CD4-positive, alpha-beta T cell (primary cell): ENCODE measurements around the gene PIGP. TPM values are rescaled to one million over a fixed set of nuclear protein-coding genes. Genes with fewer than 3 reads are reported as not detected.

ENCODE experiments used
- ATAC-seq: fragments of 200-7000 bp; cut with Tn5 transposase; one replicate; pipeline ENCODE4 v1.10.0; 2022; ENCODE audit warnings: mild to moderate bottlenecking; ENCODE audit not compliant: poor library complexity
- CTCF ChIA-PET: fragments of 350-600 bp; sonication (Branson Sonifier 250); formaldehyde crosslinking; loops from one replicate; lab custom pipeline; 2021; ENCODE audit warnings: antibody characterized with exemption, inconsistent platforms; lab: Charles Lee
- POLR2A ChIA-PET: fragments of 350-600 bp; sonication (Branson Sonifier 250); formaldehyde crosslinking; loops from one replicate; lab custom pipeline; 2021; ENCODE audit warnings: antibody characterized with exemption, inconsistent platforms; lab: Charles Lee
- DNase-seq, 14 experiments: peaks; one replicate each; pipeline ENCODE4 v3.0.0-alpha.2; 2013 to 2020; ENCODE audit warnings: mixed read lengths in 2 of 14
- H3K27ac ChIP-seq, 2 donors: one replicate each; pipeline versions ENCODE4 v1.5.1 to v1.7.0; 2013; ENCODE audit warnings: low read length in 2 of 2, low read depth in 1 of 2, mild to moderate bottlenecking in 1 of 2
- H3K27me3 ChIP-seq, 2 experiments: 1 replicate in 1 of 2; 2 replicates in 1 of 2; pipeline versions ENCODE4 v1.6.1 to v1.7.0; 2013; ENCODE audit warnings: low read length in 2 of 2, control low read depth in 1 of 2, mild to moderate bottlenecking in 1 of 2, moderate library complexity in 1 of 2; ENCODE audit not compliant: insufficient read depth in 2 of 2, control insufficient read depth in 1 of 2
- H3K36me3 ChIP-seq: one replicate; pipeline ENCODE4 v1.6.1; 2013; ENCODE audit warnings: low read length, control low read depth; ENCODE audit not compliant: insufficient read depth
- H3K4me1 ChIP-seq: one replicate; pipeline ENCODE4 v1.6.1; 2013; ENCODE audit warnings: low read length, control low read depth; ENCODE audit not compliant: insufficient read depth
- H3K4me3 ChIP-seq: one replicate; pipeline ENCODE4 v1.5.1; 2013; ENCODE audit warnings: mild to moderate bottlenecking, low read length, moderate library complexity
- H3K9me3 ChIP-seq, 2 experiments: 1 replicate in 1 of 2; 2 replicates in 1 of 2; pipeline versions ENCODE4 v1.6.1 to v1.7.0; 2013; ENCODE audit warnings: low read length in 2 of 2, mild to moderate bottlenecking in 2 of 2, control low read depth in 1 of 2, moderate library complexity in 1 of 2; ENCODE audit not compliant: control insufficient read depth in 1 of 2, insufficient read depth in 1 of 2
- H3K27ac Mint-ChIP-seq: one replicate; pipeline ENCODE4 v1.8.0; 2020; ENCODE audit warnings: mixed read lengths
- H3K27me3 Mint-ChIP-seq: one replicate; pipeline ENCODE4 v1.8.0; 2021; ENCODE audit warnings: mixed read lengths
- H3K36me3 Mint-ChIP-seq: one replicate; pipeline ENCODE4 v1.8.0; 2021; ENCODE audit warnings: low read depth, mixed read lengths
- H3K4me1 Mint-ChIP-seq: one replicate; pipeline ENCODE4 v1.8.0; 2021; ENCODE audit warnings: low read depth, mixed read lengths
- H3K4me3 Mint-ChIP-seq: one replicate; pipeline ENCODE4 v1.8.0; 2020; ENCODE audit warnings: mild to moderate bottlenecking, mixed read lengths
- H3K9me3 Mint-ChIP-seq: one replicate; pipeline ENCODE4 v1.8.0; 2020; ENCODE audit warnings: mixed read lengths
- intact Hi-C, 2 experiments: fragments of 100-400 bp; cut with DNase I in 1 of 2; cut with micrococcal nuclease in 1 of 2; formaldehyde crosslinking; loops; one replicate each; pipeline versions ENCODE4 v1.15.1 to v1.9.0; 2023 to 2025; cut with DNase I, micrococcal nuclease
- total RNA-seq, 174 experiments: library from RNA in 2 of 174; stranded (reverse) in 2 of 174; gene quantifications; one replicate each; pipeline ENCODE4 v1.2.3 and lab custom pipeline; 2021 to 2026
- TF ChIP-seq, protein P1 (sequence below): fragments of 200-600 bp; IDR thresholded peaks from one replicate; pipeline ENCODE4 v1.8.0; 2022; ENCODE audit warnings: antibody characterized with exemption, mild to moderate bottlenecking

Gene PIGP
- total RNA-seq, 2 experiments from 2014 or later = 11.1 to 14.8 TPM

DNA sequence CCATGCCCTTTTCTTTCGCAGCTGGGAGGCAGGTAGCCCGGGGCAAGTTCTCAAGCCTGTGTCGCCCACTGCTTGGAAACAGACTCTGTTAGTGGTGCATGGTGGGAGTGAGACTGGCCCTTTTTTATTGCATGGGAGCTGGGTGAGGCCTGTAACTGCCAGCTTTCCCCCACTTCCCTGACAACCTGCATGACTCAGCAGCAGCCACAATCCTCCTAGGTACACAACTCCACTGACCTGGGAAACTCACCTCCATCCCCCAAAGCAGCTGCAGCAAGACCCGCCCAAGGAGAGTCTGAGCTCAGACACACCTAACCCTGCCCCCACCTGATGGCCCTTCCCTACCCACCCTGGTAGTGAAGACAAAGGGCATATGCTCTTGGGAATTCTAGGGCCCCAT lies 25.8 kb downstream of the PIGP start:
- DNase-seq (no peak), ATAC-seq (no peak)
- ChIA-PET POLR2A (no interaction called here), CTCF (no interaction called here)
- Histone ChIP-seq H3K4me3 (no peak overlapping the region), H3K27me3 (no peaks in the 10 kb centered on the region), H3K36me3 (no peaks in the 10 kb centered on the region), H3K27ac (no peak overlapping the region), H3K9me3 (no peaks in the 10 kb centered on the region), H3K4me1 (peaks cover 10% of the 10 kb centered on the region)
- H3K4me3 Mint-ChIP-seq = no peak overlapping the region
- peaks cover 10% of the 10 kb centered on the region for H3K4me1 Mint-ChIP-seq
- H3K27ac Mint-ChIP-seq = no peak overlapping the region
- intact Hi-C loops = no loop called here
- H3K9me3 Mint-ChIP-seq = no peaks in the 10 kb centered on the region
- TF ChIP-seq, protein P1, sequence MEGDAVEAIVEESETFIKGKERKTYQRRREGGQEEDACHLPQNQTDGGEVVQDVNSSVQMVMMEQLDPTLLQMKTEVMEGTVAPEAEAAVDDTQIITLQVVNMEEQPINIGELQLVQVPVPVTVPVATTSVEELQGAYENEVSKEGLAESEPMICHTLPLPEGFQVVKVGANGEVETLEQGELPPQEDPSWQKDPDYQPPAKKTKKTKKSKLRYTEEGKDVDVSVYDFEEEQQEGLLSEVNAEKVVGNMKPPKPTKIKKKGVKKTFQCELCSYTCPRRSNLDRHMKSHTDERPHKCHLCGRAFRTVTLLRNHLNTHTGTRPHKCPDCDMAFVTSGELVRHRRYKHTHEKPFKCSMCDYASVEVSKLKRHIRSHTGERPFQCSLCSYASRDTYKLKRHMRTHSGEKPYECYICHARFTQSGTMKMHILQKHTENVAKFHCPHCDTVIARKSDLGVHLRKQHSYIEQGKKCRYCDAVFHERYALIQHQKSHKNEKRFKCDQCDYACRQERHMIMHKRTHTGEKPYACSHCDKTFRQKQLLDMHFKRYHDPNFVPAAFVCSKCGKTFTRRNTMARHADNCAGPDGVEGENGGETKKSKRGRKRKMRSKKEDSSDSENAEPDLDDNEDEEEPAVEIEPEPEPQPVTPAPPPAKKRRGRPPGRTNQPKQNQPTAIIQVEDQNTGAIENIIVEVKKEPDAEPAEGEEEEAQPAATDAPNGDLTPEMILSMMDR = no peak
- no peaks in the 10 kb centered on the region for H3K27me3 Mint-ChIP-seq
- H3K36me3 Mint-ChIP-seq = no peaks in the 10 kb centered on the region

GRCh38 chr21:37045556-37045955 lies 27.3 kb downstream of the PIGP start:
- intact Hi-C loops = no loop called here
- Histone ChIP-seq H3K36me3 (no peaks in the 10 kb centered on the region), H3K4me1 (peaks cover 10% of the 10 kb centered on the region), H3K4me3 (no peak overlapping the region), H3K9me3 (no peaks in the 10 kb centered on the region), H3K27me3 (no peaks in the 10 kb centered on the region), H3K27ac (no peak overlapping the region)
- H3K36me3 Mint-ChIP-seq = no peaks in the 10 kb centered on the region
- no peak overlapping the region for H3K27ac Mint-ChIP-seq
- DNase-seq (no peak), ATAC-seq (no peak)
- TF ChIP-seq, protein P1 = no peak
- ChIA-PET POLR2A (no interaction called here), CTCF (no interaction called here)
- no peaks in the 10 kb centered on the region for H3K9me3 Mint-ChIP-seq
- no peaks in the 10 kb centered on the region for H3K27me3 Mint-ChIP-seq
- peaks cover 10% of the 10 kb centered on the region for H3K4me1 Mint-ChIP-seq
- H3K4me3 Mint-ChIP-seq = no peak overlapping the region

DNA sequence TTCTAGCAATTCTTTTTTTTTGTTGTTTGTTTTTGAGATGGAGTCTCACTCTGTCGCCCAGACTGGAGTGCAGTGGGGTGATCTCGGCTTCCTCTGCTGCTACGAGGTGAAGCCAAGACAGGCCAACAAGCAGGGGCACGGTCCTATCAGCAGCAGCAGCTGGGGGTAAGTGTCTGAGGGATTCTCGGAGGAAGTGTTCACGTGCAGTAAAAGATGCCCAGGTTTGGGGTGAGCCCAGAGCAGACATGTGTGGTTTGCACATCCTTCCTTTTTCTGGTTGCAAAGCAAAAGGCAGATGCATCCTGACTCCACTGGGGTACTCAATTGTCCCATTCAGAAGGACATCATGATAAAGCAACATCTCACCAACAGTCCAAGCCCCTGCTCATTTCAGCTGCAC lies 27.7 kb downstream of the PIGP start:
- Histone ChIP-seq H3K27ac (no peak overlapping the region), H3K4me1 (peaks cover 10% of the 10 kb centered on the region), H3K9me3 (no peaks in the 10 kb centered on the region), H3K36me3 (no peaks in the 10 kb centered on the region), H3K27me3 (no peaks in the 10 kb centered on the region), H3K4me3 (no peak overlapping the region)
- Mint-ChIP-seq H3K9me3 (no peaks in the 10 kb centered on the region), H3K4me3 (no peak overlapping the region), H3K4me1 (peaks cover 10% of the 10 kb centered on the region), H3K27ac (no peak overlapping the region), H3K36me3 (no peaks in the 10 kb centered on the region), H3K27me3 (no peaks in the 10 kb centered on the region)
- CTCF ChIA-PET = no interaction called here
- intact Hi-C loops = no loop called here
- DNase-seq (peak in 5 of 14 experiments; percentile 8 to 23 (median 18)), ATAC-seq (peak; percentile 68)
- TF ChIP-seq, protein P1 = no peak
- POLR2A ChIA-PET = no interaction called here
